NT2/D1 (cell line): ENCODE results near the gene SCUBE3.

ENCODE experiments used
- SUZ12 ChIP-seq: IDR thresholded peaks from 2 replicates; pipeline ENCODE4 v1.6.1; 2011; ENCODE audit not compliant: insufficient read length, insufficient read depth; ENCODE audit errors: extremely low read depth
- YY1 ChIP-seq: IDR thresholded peaks from 2 replicates; pipeline ENCODE4 v1.6.1; 2011; ENCODE audit not compliant: insufficient read length, insufficient read depth
- ZNF274 ChIP-seq: IDR thresholded peaks from 2 replicates; pipeline ENCODE4 v1.6.1; 2011; ENCODE audit warnings: mild to moderate bottlenecking, low read depth, low read length

DNA sequence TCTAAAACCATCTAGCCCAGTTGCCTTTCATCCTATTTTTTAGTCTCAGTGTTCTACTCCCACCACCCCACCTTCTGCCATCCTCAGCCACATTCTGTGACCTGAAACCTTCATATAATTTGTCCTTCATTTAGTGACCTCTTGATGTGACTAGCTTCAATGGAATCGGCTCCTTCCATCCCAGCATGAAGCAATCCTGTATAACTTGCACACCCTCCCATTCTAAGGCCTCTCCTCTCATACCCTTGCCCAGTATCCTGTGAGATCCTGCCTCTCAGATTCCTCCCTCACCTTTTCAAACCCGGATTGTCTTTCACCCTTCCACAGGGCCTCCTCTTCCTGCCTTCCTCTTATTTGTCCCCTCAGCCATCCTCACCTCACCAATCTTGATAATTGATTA, 48.8 kb downstream of the SCUBE3 start:
- TF ChIP-seq YY1 (no peak), ZNF274 (no peak), SUZ12 (no peak)
